HG02885 (cell line): ENCODE results near the gene PDE12.

Experiments used
- ATAC-seq: cut with Tn5 transposase; IDR thresholded peaks from one replicate; pipeline ENCODE4 v1.9.1; 2021; ENCODE audit warnings: mild to moderate bottlenecking; ENCODE audit not compliant: unreplicated experiment, poor library complexity

The PDE12 gene

GRCh38 chr3:57555738-57556458, at the start of gene PDE12:
Gene PDE12 (plus strand): TSS chr3:57556274. CDS start chr3:57556380, 106 bp downstream.
- peak; percentile 83 for ATAC-seq

GRCh38 chr3:57512166-57512565, 43.9 kb upstream of the PDE12 start:
- ATAC-seq = no peak

GRCh38 chr3:57518276-57518915, 37.7 kb upstream of the PDE12 start:
- no peak for ATAC-seq

- no peak for ATAC-seq
Measured at GRCh38 chr3:57530071-57530608, 25.9 kb upstream of the PDE12 start.

- ATAC-seq = no peak
Measured at GRCh38 chr3:57538465-57538864, 17.6 kb upstream of the PDE12 start.

GRCh38 chr3:57544181-57545125, 11.6 kb upstream of the PDE12 start, which contains the start of gene DNAH12:
Gene DNAH12 (minus strand): TSS chr3:57544344. CDS start chr3:57542870, 1,474 bp downstream.
- ATAC-seq = no peak

- ATAC-seq = no peak
Measured at GRCh38 chr3:57545636-57546268, 10.3 kb upstream of the PDE12 start.

GRCh38 chr3:57546616-57547015, 9.5 kb upstream of the PDE12 start:
- no peak for ATAC-seq

- no peak for ATAC-seq
Measured at GRCh38 chr3:57555306-57555705, 768 bp upstream of the PDE12 start.

GRCh38 chr3:57556459-57557084, 498 bp downstream of the PDE12 start:
- peak; percentile 27 for ATAC-seq

GRCh38 chr3:57557085-57557537, 1.0 kb downstream of the PDE12 start:
- peak; percentile 31 for ATAC-seq

- no peak for ATAC-seq
Measured at GRCh38 chr3:57559526-57559925, 3.5 kb downstream of the PDE12 start.

GRCh38 chr3:57569859-57570450, 13.9 kb downstream of the PDE12 start:
- no peak for ATAC-seq

- no peak for ATAC-seq
Measured at GRCh38 chr3:57570878-57571277, 14.8 kb downstream of the PDE12 start.

- ATAC-seq = no peak
Measured at GRCh38 chr3:57572096-57572495, 16.0 kb downstream of the PDE12 start.

GRCh38 chr3:57575966-57576626, 20.0 kb downstream of the PDE12 start:
- no peak for ATAC-seq

- ATAC-seq = no peak
Measured at GRCh38 chr3:57577801-57578200, 21.7 kb downstream of the PDE12 start.

- no peak for ATAC-seq
Measured at GRCh38 chr3:57582474-57583168, 26.5 kb downstream of the PDE12 start.
